ENCODE data around the gene PLEKHN1. TPM values are rescaled to one million over a fixed set of nuclear protein-coding genes. Genes with fewer than 3 reads are reported as not detected.

Gene PLEKHN1
- total RNA-seq, 4 donors from 2014 or later = 0.21 to 2.4 TPM; not detected in 2

DNA sequence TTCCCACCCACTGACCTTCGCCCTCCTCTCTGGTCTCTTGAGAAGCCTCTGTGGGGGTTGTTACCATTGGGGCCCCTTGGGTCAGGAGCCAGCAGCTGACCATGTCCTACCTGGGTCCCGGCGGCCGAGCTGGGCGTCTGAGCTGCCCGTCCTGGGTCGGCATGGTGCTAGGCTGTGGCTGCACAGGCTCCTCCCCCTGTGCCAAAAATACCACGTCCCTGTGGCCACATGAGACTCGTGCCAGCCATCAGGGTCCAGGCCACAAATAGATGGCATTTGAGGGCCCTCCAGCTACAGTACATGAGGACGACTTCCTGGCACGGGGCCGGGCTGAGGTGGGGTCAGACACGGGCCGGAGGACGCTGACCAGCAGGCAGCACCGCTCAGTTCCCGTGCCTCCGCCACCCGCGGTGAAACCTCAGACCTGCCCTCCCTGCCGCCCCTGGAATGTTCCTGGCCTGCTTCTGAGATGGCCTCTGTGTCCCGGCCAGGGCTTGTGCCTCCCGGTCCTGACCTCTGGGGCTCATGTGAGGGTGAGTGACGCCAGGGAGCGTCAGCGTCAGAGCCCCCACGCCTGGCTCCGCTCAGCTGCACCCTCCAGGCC lies 15.8 kb downstream of the PLEKHN1 start, which contains the start of gene PERM1:
Gene PERM1 (minus strand): TSS at position 139 of the 604 bp plus-strand sequence. CDS start 1,064 bp downstream, outside the sequence.
- no peak for DNase-seq (ENCODE audit: low spot score in 2 of 2)
- TF ChIP-seq POLR2A (IDR thresholded peaks at IDR 0.05) (no peak), EP300 (IDR thresholded peaks at IDR 0.05) (no peak)
- TF ChIP-seq, protein P1, sequence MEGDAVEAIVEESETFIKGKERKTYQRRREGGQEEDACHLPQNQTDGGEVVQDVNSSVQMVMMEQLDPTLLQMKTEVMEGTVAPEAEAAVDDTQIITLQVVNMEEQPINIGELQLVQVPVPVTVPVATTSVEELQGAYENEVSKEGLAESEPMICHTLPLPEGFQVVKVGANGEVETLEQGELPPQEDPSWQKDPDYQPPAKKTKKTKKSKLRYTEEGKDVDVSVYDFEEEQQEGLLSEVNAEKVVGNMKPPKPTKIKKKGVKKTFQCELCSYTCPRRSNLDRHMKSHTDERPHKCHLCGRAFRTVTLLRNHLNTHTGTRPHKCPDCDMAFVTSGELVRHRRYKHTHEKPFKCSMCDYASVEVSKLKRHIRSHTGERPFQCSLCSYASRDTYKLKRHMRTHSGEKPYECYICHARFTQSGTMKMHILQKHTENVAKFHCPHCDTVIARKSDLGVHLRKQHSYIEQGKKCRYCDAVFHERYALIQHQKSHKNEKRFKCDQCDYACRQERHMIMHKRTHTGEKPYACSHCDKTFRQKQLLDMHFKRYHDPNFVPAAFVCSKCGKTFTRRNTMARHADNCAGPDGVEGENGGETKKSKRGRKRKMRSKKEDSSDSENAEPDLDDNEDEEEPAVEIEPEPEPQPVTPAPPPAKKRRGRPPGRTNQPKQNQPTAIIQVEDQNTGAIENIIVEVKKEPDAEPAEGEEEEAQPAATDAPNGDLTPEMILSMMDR (IDR thresholded peaks at IDR 0.05) = no peak

DNA sequence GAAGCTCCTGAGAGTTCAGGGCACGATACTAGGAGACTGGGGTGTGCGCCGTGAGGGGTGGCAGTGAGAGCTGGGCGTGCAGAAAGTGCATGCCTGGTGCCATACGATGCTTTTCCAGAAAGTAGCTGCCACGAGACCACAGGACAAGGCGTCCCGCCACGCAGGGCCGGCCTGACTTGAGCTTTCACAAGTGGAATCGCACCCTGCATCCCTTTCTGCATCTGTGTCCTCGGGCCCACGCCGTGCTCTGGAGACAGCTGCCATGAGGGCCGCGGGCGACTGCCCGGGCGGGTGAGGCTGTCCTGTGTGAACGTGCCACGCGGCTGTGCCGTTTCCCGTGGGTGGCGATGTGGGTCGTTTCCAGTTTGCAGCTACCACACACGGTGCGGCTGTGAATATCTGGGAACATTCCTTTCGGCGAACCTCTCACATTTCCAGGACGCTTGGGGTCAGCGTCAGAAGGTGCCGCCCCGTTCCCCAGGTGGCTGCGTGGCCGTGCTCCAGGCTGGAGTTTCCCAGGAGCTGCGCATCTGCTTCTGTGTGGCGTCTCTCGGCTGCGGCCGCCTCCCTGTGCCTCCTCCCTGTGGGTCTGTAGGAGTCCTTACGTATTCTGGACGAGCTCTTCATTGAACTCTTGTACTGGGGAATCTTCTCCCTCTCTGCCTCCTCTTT lies 16.6 kb downstream of the PLEKHN1 start:
- no peak overlapping the region for H3K4me3 ChIP-seq
- no peaks in the 10 kb centered on the region for H3K36me3 ChIP-seq
- peaks cover 0 to 7% (median 2%) of the 10 kb centered on the region in 4 donors for H3K4me1 ChIP-seq
- no peak for TF ChIP-seq EP300 (IDR thresholded peaks at IDR 0.05)
- TF ChIP-seq, protein P1 (IDR thresholded peaks at IDR 0.05) = no peak
- TF ChIP-seq POLR2A (IDR thresholded peaks at IDR 0.05) = no peak
- peaks cover 0 to 22% of the 10 kb centered on the region in 2 donors for H3K27me3 ChIP-seq
- no peak overlapping the region for H3K27ac ChIP-seq
- 77 to 83% methylated on average over 42 of the region's 43 CpGs for WGBS, 2 donors
- DNase-seq (ENCODE audit: low spot score in 2 of 2) = no peak
- no peaks in the 10 kb centered on the region for H3K9me3 ChIP-seq

More for the DNA sequence above, 15.8 kb downstream of the PLEKHN1 start, which contains the start of gene PERM1:
- Histone ChIP-seq H3K27me3 (peaks cover 0 to 22% of the 10 kb centered on the region in 2 donors), H3K9me3 (no peaks in the 10 kb centered on the region), H3K36me3 (no peaks in the 10 kb centered on the region), H3K4me1 (peaks cover 0 to 7% (median 2%) of the 10 kb centered on the region in 4 donors), H3K27ac (no peak within 1 kb of the TSS), H3K4me3 (no peak within 1 kb of the TSS)
- WGBS, 2 donors = 58 to 60% methylated on average over 16 of the region's 28 CpGs

DNA sequence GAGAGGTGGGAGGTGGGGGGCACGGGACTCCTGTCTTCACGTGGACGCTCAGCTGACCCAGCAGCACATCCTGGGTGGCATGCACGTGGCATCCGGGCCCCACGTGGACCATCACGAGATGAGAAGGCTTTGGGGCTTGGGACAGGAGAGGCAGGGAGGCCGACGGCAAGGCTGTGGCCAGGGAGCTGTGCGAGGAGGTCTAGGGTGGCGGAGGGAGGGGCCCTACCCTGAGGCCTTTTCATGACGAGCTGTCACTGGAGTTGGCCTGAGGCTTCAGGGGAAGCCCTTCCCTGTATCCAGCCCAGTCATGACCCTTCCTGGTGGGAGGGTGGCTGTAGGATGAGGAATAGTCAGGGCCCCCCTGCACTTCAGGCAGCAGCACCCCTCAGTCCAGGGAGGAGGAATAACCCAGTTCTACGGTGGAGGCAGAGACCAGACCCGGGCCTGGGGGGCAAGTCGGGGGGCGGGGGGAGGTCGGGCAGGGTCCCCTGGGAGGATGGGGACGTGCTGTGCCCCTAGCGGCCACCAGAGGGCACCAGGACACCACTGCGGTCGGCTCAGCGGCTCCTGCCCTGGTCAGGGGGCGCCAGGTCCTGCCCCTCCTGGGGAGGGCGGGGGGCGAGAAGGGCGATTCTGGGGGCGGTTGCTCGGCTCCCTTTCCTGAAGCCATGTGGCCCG lies 17.7 kb downstream of the PLEKHN1 start:
- DNase-seq (ENCODE audit: low spot score in 2 of 2) = no peak
- H3K36me3 ChIP-seq = no peaks in the 10 kb centered on the region
- no peak overlapping the region for H3K27ac ChIP-seq
- peaks cover 0 to 7% (median 2%) of the 10 kb centered on the region in 4 donors for H3K4me1 ChIP-seq
- no peak overlapping the region for H3K4me3 ChIP-seq
- H3K27me3 ChIP-seq = peaks cover 0 to 22% of the 10 kb centered on the region in 2 donors
- TF ChIP-seq POLR2A (IDR thresholded peaks at IDR 0.05) (no peak), EP300 (IDR thresholded peaks at IDR 0.05) (no peak)
- TF ChIP-seq, protein P1 (IDR thresholded peaks at IDR 0.05) = peak; percentile 60 to 95 (median 94)
- WGBS, 2 donors = 31 to 36% methylated on average over 18 to 22 of the region's 29 CpGs
- H3K9me3 ChIP-seq = no peaks in the 10 kb centered on the region

DNA sequence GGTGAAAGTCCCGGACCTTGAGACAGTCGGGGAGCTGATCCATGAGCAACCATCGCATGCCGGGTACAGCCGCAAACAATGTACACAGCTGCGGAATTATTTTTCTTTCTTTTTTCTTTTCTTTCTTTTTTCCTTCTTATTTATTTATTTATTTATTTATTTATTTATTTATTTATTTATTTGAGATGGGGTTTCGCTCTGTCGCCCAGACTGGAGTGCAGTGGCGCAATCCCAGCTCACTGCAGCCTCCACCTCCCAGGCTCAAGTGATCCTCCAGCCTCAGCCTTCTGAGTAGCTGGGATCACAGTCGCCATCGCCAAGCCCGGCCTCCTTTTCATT lies 18.2 kb downstream of the PLEKHN1 start:
- peaks cover 0 to 7% (median 2%) of the 10 kb centered on the region in 4 donors for H3K4me1 ChIP-seq
- no peaks in the 10 kb centered on the region for H3K36me3 ChIP-seq
- no peak overlapping the region for H3K27ac ChIP-seq
- WGBS, 2 donors = 46 to 59% methylated on average over 12 of the region's 12 CpGs
- peaks cover 0 to 22% of the 10 kb centered on the region in 2 donors for H3K27me3 ChIP-seq
- H3K9me3 ChIP-seq = no peaks in the 10 kb centered on the region
- TF ChIP-seq, protein P1 (IDR thresholded peaks at IDR 0.05) = peak in 1 of 5 experiments; percentile 4
- TF ChIP-seq EP300 (IDR thresholded peaks at IDR 0.05) = no peak
- H3K4me3 ChIP-seq = no peak overlapping the region
- DNase-seq (ENCODE audit: low spot score in 2 of 2) = no peak

Measured in tibial nerve (tissue), 4 donors.